Activated CD4-positive, alpha-beta T cell treated with anti-CD3 and anti-CD28 coated beads for 24 hours (primary cell): ENCODE data around the gene HABP2.

Experiments
- DNase-seq, 2 donors: peaks; one replicate each; pipeline ENCODE4 v3.0.0-alpha.2; 2020; ENCODE audit warnings: low read depth in 2 of 2

The HABP2 gene

GRCh38 chr10:113527211-113527906 lies 25.5 kb upstream of the HABP2 start:
- DNase-seq, result no peak

- DNase-seq, result no peak
Observed at GRCh38 chr10:113528876-113529275, 24.0 kb upstream of the HABP2 start.

- no peak for DNase-seq
Observed at GRCh38 chr10:113529575-113529974, 23.3 kb upstream of the HABP2 start.

GRCh38 chr10:113530476-113530875 lies 22.4 kb upstream of the HABP2 start:
- no peak for DNase-seq

GRCh38 chr10:113532724-113533123 lies 20.1 kb upstream of the HABP2 start:
- no peak for DNase-seq

GRCh38 chr10:113533801-113534200 lies 19.1 kb upstream of the HABP2 start:
- no peak for DNase-seq

- no peak for DNase-seq
Observed at GRCh38 chr10:113534423-113534822, 18.4 kb upstream of the HABP2 start.

GRCh38 chr10:113537672-113538071 lies 15.2 kb upstream of the HABP2 start:
- DNase-seq, result no peak

GRCh38 chr10:113538151-113538550 lies 14.7 kb upstream of the HABP2 start:
- no peak for DNase-seq

GRCh38 chr10:113539789-113540188 lies 13.1 kb upstream of the HABP2 start:
- DNase-seq, result no peak

GRCh38 chr10:113540845-113541548 lies 11.9 kb upstream of the HABP2 start:
- no peak for DNase-seq

GRCh38 chr10:113541549-113541927 lies 11.3 kb upstream of the HABP2 start:
- DNase-seq, result no peak

- no peak for DNase-seq
Observed at GRCh38 chr10:113543107-113543955, 9.5 kb upstream of the HABP2 start.

- DNase-seq, result no peak
Observed at GRCh38 chr10:113544392-113544791, 8.5 kb upstream of the HABP2 start.

GRCh38 chr10:113547426-113547825 lies 5.4 kb upstream of the HABP2 start:
- DNase-seq, result no peak

- DNase-seq, result no peak
Observed at GRCh38 chr10:113549856-113550255, 3.0 kb upstream of the HABP2 start.

- DNase-seq, result no peak
Observed at GRCh38 chr10:113550365-113550764, 2.5 kb upstream of the HABP2 start.

- no peak for DNase-seq
Observed at GRCh38 chr10:113552014-113552413, 839 bp upstream of the HABP2 start.

GRCh38 chr10:113553149-113553548 lies 296 bp downstream of the HABP2 start:
- DNase-seq, result no peak

- no peak for DNase-seq
Observed at GRCh38 chr10:113554214-113554613, 1.4 kb downstream of the HABP2 start.

- no peak for DNase-seq
Observed at GRCh38 chr10:113555245-113555644, 2.4 kb downstream of the HABP2 start.

GRCh38 chr10:113555751-113556150 lies 2.9 kb downstream of the HABP2 start:
- DNase-seq, result no peak

GRCh38 chr10:113557424-113557862 lies 4.6 kb downstream of the HABP2 start:
- no peak for DNase-seq
